HG03280 (cell line): Measurements from ENCODE around the gene TAMM41.
"Not testable (repeated sequence)": the region's sequence is repeated elsewhere in the genome, so short reads cannot be mapped to it uniquely, and the experiment has no call there.

Experiments used
- ATAC-seq: cut with Tn5 transposase; IDR thresholded peaks from one replicate; pipeline ENCODE4 v1.9.1; 2021; ENCODE audit warnings: mild to moderate bottlenecking, moderate library complexity; ENCODE audit not compliant: unreplicated experiment

TAMM41 gene

GRCh38 chr3:11769704-11770476 lies 76.8 kb downstream of the TAMM41 start:
- ATAC-seq: peak; percentile 2

DNA sequence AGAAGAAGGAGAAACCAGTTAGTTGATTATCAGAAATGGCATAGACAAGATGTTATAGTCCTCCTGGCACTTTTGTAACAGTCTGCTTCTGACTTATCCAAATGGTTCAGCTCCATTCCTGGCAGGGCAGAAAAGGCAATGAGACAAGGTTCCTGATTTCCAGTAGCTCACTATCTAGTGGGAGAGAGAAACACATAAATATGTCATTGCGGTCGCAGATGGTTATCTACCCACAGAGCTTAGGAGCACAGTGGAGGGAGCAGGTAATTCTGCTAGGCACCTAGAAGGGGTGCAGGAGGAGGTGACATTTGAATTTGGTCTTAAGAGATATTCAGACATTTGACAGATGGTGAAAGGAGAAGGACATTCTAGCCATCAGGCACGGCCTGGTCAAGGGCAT lies 78.1 kb downstream of the TAMM41 start:
- no peak for ATAC-seq

DNA sequence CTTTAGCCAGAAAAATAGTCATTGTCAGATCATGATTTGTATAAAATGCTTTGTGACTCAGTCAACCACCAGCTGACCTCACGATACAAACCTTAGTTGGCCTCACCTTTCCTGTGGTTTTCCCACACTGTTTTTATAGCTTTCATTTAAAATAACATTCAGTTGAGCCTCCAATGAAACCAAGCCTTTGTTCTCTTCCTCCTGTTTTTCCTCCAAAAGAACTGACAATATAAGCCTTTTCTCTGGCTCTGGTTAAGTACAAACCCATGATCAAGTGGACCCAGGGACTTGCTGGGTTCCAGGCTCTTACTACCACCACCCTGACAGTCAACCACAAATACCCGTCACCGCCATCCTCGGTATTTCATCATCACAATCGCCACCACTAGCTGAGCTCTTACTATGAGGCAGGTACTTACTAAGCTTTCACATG lies 81.7 kb downstream of the TAMM41 start:
- no peak for ATAC-seq

GRCh38 chr3:11759996-11760395 lies 86.7 kb downstream of the TAMM41 start:
- no peak for ATAC-seq

GRCh38 chr3:11757929-11758328 lies 88.8 kb downstream of the TAMM41 start:
- no peak for ATAC-seq

GRCh38 chr3:11757441-11757875 lies 89.2 kb downstream of the TAMM41 start:
- ATAC-seq: no peak

DNA sequence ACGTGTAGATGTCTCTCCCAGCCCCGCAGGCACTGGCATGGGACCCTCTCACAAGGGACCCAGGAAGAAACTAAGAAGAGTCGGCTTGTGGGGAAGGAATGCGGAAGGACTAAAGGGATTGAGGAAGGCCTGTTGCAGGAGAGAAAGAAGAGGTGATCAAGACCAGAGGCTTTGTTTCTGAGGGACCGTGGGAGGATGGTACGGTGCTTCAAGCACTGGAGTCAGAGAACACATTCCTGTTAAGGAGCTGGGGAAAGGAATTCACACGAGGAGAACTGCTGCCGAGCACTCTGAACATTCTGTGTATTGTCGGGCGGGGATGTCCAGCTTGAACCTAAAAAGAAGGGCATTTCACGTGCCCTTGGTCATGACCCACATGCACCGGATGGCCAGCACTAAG lies 91.4 kb downstream of the TAMM41 start:
- ATAC-seq: no peak

DNA sequence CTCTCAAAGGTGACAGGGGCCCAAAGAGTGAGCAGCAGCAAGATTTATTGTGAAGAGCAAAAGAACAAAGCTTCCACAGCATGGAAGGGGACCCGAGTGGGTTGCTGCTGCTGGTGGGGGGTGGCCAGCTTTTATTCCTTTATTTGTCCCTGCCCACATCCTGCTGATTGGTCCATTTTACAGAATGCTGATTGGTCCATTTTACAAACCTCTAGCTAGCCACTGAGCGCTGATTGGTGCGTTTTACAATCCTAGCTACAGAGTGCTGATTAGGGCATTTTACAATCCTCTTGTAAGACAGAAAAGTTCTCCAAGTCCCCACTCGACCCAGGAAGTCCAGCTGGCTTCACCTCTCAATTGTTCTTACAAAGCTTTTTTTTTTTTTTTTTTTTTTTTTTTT lies 94.4 kb downstream of the TAMM41 start:
- not testable (repeated sequence) for ATAC-seq

GRCh38 chr3:11748306-11748705 lies 98.4 kb downstream of the TAMM41 start:
- not testable (repeated sequence) for ATAC-seq
